ENCODE data around the gene ZNF14.
"Not testable (repeated sequence)": the region's sequence is repeated elsewhere in the genome, so short reads cannot be mapped to it uniquely, and the experiment has no call there.

Gene ZNF14

DNA sequence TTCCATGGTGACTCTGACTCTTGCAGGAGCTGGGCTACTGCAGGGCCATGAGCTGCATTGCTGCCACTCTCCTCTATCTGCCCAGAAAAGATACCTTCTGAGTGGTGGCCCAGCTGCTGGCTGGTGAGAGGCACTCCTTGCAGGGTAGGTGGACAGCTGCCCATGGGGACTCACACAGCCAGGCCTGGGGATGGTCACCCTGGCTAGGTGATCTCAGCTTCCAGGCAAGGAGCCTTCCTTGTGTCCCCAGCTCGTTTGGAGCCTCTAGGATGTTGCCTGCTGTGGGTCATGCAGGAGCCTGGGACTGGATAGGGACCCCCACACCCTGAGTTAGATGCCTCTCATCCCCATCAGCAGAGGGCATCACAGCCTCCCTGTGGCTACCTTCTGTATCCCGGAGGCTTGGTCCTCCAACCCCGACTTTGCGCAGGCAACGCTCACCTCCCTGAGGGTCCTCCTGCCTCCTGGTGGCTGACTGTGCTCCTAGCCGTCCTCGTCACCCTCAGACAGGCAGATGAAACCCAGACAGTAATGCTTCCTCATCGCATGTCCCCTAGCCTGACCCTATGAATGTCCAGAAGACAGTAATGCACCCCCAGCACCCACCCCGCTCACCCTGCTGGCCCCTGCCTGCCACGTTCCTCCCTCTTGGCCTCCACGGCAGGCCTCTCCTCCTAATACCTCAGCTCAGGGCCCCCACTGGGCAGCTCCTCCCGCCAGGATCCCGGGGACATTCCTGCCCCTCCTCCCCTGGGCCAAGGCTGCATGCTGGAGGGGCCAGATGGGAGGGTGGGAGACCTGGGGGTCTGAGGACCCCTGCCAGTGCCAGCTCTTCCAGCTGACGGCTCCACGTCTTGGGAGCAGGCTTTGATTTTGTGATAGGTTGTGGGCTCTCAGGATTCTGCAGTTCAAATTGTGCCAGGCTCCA lies 13.6 kb upstream of the ZNF14 start:
- no peak for FAIRE-seq

GRCh38 chr19:19745496-19746285 lies 12.8 kb upstream of the ZNF14 start:
- FAIRE-seq: no peak

DNA sequence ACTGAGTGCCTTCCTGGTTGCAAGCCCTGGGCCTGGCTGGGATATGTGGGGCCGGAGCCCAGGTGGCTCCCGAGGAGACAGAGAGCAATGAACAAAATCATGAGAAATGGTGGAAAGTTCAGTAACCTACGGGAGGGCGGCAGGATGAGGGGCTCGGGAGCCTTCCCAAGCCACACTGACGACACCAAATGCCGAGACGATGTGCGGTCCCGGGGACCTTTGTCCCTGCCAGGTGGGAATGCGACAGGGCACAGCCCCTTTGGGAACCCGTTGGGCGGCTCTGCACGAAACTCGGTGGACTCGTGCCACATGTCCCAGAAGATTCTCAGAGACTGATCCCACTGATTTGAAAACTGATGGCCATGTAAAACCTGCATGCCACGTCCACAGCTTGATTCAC lies 11.7 kb upstream of the ZNF14 start:
- FAIRE-seq: no peak

DNA sequence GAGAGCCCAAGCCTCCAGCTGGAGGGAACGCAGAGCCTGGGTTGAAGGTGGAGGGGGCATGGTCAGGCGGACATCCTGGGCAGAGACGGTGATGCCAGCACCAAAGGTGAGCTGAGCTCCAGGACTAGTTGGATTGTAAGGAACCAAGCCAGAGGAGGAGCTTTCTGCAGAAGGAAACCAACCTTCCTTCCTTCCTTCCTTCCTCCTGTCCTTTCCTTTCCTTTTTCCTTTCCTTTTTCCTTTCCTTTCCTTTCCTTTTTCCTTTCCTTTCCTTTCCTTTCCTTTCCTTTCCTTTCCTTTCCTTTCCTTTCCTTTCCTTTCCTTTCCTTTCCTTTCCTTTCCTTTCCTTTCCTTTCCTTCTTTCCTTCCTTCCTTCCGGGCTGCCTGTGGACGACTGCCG lies 11.0 kb upstream of the ZNF14 start:
- FAIRE-seq: not testable (repeated sequence)

DNA sequence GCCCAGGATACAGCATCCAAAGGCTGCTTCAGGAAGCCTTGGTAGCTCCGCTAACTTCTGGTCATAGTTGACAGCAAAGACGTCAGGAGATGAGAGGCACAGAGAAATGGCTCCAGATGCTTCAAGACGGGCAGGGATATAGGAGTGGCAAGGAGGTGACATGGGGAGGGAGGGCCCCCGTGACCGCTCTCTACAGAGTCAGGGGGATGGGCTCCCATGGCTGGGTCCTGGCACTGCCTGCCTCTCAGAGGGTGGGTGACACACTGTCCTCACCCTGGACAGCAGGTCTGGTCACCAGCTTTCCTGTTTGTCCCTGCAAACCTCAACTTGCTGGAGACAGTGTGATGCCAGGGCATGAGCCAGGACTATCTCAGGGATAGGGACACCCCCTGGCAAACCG lies 10.3 kb upstream of the ZNF14 start:
- FAIRE-seq: no peak

DNA sequence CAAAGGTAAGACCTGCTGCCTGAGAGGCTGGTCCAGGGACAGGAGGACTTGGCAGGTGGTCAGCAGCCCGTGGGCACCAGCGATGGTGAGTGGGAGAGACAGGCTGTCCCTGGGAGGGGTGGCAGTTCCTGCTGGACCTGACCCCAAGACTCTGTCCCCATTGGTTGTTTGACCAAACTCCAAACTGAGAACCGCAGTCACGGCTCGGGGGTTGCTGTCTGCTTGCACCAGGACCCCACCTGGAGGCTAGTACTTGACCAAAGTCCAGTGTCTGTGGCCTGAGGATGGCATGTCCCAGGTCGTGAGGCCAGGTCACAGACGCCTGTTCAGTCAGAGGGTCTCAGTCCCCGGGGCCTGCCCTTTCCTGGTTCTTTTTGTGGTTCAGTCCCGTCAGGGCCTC lies 9.9 kb upstream of the ZNF14 start:
- FAIRE-seq: no peak

DNA sequence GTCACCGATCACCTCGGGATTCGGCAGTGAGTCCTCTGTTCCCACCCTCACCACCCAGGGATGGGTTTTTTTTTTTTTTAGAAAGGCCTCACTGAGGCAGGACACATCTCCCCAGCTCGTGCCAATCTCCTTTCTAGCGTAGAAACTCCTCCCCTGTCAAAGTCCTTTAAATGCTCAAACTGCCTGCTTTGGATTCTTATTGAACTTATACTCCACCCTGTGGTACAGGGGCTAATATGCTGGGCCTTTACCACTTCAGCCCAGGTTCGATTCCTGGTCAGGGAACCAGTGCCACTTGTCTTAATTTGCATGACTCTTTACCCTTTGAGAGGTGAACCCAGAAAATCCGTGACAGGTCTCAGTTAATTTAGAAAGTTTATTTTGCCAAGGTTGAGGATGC lies 8.3 kb upstream of the ZNF14 start:
- FAIRE-seq: no peak

GRCh38 chr19:19740755-19741154 lies 7.8 kb upstream of the ZNF14 start:
- FAIRE-seq: no peak

- FAIRE-seq: no peak
Measured at GRCh38 chr19:19738564-19738963, 5.7 kb upstream of the ZNF14 start.

- FAIRE-seq: no peak
Measured at GRCh38 chr19:19737559-19738332, 4.8 kb upstream of the ZNF14 start.

DNA sequence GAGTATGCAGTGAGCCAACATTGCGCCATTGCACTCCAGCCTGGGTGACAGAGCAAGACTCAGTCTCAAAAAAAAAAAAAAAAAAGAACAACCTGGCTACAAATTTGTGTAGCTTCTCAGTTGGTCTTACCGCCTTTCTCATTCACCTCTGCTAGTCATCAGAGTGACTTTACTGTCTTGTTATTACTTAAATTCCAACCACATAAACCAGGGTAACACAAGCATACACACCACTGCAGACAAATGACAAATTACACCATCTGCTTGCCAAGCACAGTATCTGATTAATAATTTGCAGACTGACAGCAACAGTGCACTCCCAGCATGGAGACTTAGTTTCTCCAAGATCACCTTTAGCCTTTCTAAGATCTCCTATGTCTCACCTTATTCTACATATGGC lies 11.0 kb downstream of the ZNF14 start:
- no peak for FAIRE-seq

DNA sequence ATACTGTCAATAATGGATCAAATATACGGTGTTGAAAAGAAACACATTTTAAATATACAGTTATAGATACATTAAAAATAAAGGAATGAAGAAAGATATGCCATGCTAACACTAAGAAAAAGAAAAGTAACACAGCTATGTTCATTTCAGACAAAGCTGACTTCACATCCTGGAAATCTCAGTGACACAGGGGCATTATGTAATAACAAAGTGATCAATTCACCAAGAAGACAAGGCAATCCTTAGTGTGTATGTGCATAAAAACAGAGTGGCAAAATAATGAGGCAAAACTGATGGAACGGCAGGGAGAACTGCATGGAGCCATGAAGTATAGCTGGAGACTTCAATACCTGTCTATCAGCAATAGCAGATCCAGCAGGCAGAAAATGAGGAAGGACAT lies 13.1 kb downstream of the ZNF14 start:
- FAIRE-seq: no peak

DNA sequence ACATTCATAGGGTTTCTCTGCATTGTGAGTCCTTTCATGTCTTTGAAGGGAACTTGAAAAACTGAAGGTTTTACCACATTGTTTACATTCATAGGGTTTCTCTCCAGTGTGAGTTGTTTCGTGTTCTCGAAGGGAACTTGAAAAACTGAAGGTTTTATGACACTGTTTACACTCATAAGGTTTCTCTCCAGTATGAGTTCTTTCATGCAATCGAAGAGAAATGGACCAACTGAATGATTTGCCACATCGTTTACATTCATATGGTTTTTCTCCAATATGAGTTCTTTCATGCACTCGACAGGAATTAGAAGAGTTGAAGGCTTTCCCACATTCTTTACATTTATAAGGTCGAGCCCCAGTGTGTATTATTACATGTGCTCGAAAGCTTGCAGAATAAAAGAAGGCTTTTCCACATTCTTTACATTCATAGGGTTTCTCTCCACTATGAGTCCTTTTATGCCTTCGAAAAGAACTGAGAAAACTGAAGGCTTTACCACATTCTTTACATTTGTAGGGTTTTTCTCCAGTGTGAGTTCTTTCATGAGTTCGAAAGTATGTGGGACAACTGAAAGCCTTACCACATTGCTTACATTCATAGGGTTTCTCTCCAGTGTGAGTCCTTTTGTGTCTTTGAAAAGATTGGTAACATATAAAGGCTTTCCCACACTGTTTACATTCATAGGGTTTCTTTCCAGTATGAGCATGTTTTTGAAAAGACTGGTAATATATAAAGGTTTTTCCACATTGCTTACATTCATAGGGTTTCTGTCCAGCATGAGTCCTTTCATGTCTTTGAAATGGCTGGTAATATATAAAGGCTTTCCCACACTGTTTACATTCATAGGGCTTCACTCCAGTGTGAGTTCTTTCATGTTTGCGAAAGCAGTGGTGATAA lies 20.7 kb downstream of the ZNF14 start:
- no peak for FAIRE-seq

GRCh38 chr19:19711306-19711933 lies 21.5 kb downstream of the ZNF14 start:
- FAIRE-seq: no peak

DNA sequence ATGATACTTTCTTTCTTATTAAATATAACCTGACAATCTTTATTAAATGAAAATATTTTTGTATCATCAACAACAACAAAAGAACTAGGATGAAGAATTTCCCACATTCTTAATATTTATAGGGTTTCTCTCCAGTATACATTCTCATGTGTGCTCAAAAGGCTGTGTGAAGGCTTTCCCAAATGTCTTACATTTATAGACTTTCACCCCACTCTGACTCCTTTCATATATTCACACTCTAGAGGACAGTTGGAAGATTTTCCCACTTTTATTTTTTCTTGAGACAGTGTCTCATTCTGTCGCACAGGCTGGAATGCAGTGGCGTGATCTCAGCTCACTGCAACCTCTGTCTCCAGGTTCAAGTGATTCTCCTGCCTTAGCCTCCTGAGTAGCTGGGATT lies 22.4 kb downstream of the ZNF14 start:
- FAIRE-seq: no peak

DNA sequence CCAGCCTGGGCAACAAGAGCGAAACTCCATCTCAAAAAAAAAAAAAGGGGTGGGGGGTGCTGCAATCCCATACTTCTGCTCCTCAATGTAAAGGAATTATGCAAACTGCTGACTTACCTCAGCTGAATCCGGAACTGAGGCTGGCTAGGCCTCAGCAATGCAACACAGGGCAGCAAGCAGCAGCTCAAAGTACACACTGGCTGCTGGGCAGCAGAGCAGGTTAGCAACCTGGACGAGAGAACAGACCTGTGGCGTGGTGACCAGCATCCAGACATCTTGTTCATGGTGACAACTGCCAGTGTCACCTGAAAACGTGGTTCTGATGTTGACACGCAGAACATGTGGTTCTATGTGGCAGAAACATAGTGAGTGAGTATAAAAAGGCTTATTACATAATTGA lies 28.1 kb downstream of the ZNF14 start:
- FAIRE-seq: no peak

DNA sequence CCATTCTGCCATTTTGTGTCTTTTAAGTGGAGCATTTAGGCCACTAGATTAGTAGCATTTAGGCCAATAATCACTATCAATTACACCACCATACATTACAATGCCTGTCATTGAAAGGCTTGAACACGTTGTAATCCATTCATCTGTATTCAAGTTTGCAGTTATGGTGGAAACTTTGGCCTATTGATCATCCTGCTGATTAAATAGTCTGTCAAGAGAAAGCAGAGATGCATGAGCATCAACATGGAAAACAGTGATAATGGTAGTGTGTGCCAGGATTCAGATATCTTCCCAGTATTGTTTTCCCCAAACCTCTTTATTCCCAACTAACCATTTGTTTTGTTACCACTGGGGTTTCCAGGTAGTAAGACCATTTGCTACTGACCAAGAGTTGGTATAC lies 32.4 kb downstream of the ZNF14 start:
- FAIRE-seq: not testable (repeated sequence)

DNA sequence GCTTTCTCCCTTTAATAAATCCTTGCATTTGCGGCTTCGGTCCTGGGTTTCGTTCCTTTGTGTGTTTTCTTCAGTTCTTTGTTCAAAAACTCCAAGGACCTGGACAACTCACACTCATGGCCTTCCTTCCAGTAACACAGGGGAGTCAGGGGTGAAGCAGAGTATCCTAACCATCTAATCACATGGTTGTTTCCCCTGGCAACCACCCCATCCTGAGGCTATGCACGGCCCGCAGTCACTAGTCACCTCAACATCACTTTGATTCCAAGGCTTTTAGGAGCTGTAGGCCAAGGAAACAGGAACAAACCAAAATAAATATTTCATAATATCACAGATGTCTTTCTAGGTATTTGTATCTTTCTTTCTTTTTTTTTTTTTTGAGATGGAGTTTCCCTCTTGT lies 35.3 kb downstream of the ZNF14 start:
- FAIRE-seq: no peak

- no peak for FAIRE-seq
Measured at GRCh38 chr19:19696386-19696785, 36.5 kb downstream of the ZNF14 start.

GRCh38 chr19:19691683-19692082 lies 41.2 kb downstream of the ZNF14 start:
- no peak for FAIRE-seq

DNA sequence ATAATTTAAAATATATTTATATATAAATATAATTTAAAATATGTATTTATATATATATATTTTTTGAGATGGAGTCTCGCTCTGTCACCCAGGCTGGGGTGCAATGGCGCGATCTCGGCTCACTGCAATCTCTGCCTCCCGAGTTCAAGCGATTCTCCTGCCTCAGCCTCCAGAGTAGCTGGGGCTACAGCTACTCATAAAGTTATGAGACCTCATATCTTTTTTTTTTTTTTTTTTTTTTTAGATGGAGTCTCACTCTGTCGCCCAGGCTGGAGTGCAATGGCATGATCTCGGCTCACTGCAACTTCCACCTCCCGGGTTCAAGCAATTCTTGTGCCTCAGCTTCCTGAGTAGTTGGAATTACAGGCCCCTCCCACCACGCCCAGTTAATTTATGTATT lies 43.9 kb downstream of the ZNF14 start:
- not testable (repeated sequence) for FAIRE-seq

GRCh38 chr19:19687090-19687489 lies 45.8 kb downstream of the ZNF14 start:
- FAIRE-seq: no peak

Measured in endometrium (tissue), 2 donors.